ENCODE results near the gene TENM4.
A peak's percentile ranks its signal among the peaks of the same experiment; 100 is the strongest.

Gene TENM4

GRCh38 chr11:79039122-79039521 is 401.7 kb downstream of the TENM4 start:
- no peaks in the 10 kb centered on the region for H3K36me3 ChIP-seq
- intact Hi-C loops (cut with DNase I; ENCODE audit: low total_unique reads) = no loop called here
- TF ChIP-seq CTCF (IDR thresholded peaks at IDR 0.05) = no peak
- DNase-seq = no peak
- H3K4me1 ChIP-seq = peaks cover 0 to 5% (median 0%) of the 10 kb centered on the region in 4 donors
- no peak overlapping the region for H3K4me3 ChIP-seq
- H3K9me3 ChIP-seq = no peaks in the 10 kb centered on the region
- no peaks in the 10 kb centered on the region for H3K27me3 ChIP-seq
- no peak overlapping the region for H3K27ac ChIP-seq

- H3K27me3 ChIP-seq = no peaks in the 10 kb centered on the region
- no peaks in the 10 kb centered on the region for H3K36me3 ChIP-seq
- intact Hi-C loops (cut with DNase I; ENCODE audit: low total_unique reads) = no loop called here
- peaks cover 0 to 3% (median under 1%) of the 10 kb centered on the region in 4 donors for H3K4me1 ChIP-seq
- no peak overlapping the region for H3K4me3 ChIP-seq
- TF ChIP-seq CTCF (IDR thresholded peaks at IDR 0.05) = no peak
- H3K27ac ChIP-seq = no peak overlapping the region
- no peaks in the 10 kb centered on the region for H3K9me3 ChIP-seq
- no peak for DNase-seq
These were observed 404.9 kb downstream of the TENM4 start for GRCh38 chr11:79035881-79036280.

GRCh38 chr11:79033833-79034232 is 407.0 kb downstream of the TENM4 start:
- Histone ChIP-seq H3K4me1 (peaks cover 0 to 21% (median 3%) of the 10 kb centered on the region in 4 donors), H3K36me3 (no peaks in the 10 kb centered on the region), H3K4me3 (no peak overlapping the region), H3K27me3 (no peaks in the 10 kb centered on the region), H3K27ac (no peak overlapping the region), H3K9me3 (no peaks in the 10 kb centered on the region)
- no peak for DNase-seq
- intact Hi-C loops (cut with DNase I; ENCODE audit: low total_unique reads) = no loop called here
- TF ChIP-seq CTCF (IDR thresholded peaks at IDR 0.05) = no peak

- Histone ChIP-seq H3K36me3 (no peaks in the 10 kb centered on the region), H3K27ac (peak overlapping the region in 1 of 2 donors; percentile 50), H3K27me3 (no peaks in the 10 kb centered on the region), H3K4me1 (peaks cover 0 to 21% (median 3%) of the 10 kb centered on the region in 4 donors), H3K4me3 (no peak overlapping the region), H3K9me3 (no peaks in the 10 kb centered on the region)
- intact Hi-C loops (cut with DNase I; ENCODE audit: low total_unique reads) = no loop called here
- DNase-seq = no peak
- TF ChIP-seq CTCF (IDR thresholded peaks at IDR 0.05) = no peak
These were observed 410.4 kb downstream of the TENM4 start for GRCh38 chr11:79030448-79030847.

GRCh38 chr11:79028225-79028624 is 412.6 kb downstream of the TENM4 start:
- Histone ChIP-seq H3K9me3 (no peaks in the 10 kb centered on the region), H3K4me1 (peaks cover 0 to 21% (median 3%) of the 10 kb centered on the region in 4 donors), H3K27ac (no peak overlapping the region), H3K36me3 (no peaks in the 10 kb centered on the region), H3K27me3 (no peaks in the 10 kb centered on the region), H3K4me3 (no peak overlapping the region)
- no peak for DNase-seq
- no peak for TF ChIP-seq CTCF (IDR thresholded peaks at IDR 0.05)
- intact Hi-C loops (cut with DNase I; ENCODE audit: low total_unique reads) = no loop called here
